Thyroid gland (tissue), 4 donors: ENCODE measurements around the gene LILRB5.

Experiments used
- POLR2A ChIP-seq, 2 donors: fragments of 450-650 bp; IDR thresholded peaks; one replicate each; pipeline ENCODE4 v1.6.1; 2017; ENCODE audit warnings: antibody characterized with exemption in 2 of 2, mild to moderate bottlenecking in 2 of 2, moderate library complexity in 1 of 2
- TF ChIP-seq, protein P1 (sequence below), 6 experiments: fragments of 200-600 bp in 3 of 6; fragments of 450-650 bp in 3 of 6; sonication (generic) in 3 of 6; IDR thresholded peaks; one replicate each; pipeline ENCODE4 v1.5.1; 2016 to 2019; ENCODE audit warnings: antibody characterized with exemption in 6 of 6, mild to moderate bottlenecking in 2 of 6, inconsistent platforms in 1 of 6, moderate library complexity in 1 of 6

DNA sequence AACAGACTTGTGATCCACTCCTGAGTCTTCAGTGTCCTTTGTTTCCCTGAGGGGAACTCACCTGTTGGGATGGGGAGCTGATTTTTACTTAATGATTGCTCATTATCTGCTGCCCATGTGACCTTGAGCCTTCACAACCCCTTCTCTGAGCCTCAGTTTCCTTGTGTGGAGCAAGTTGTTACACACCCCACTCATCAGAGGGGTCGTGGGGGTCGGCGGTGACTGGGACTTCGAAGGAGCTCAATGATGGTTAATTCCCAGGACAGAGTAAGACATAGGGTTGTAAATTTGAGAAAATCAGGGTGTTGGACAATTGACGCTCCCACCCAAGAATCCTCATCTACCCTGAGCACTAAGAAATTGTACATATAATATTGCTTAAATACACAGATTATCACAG, 42.4 kb upstream of the LILRB5 start:
- TF ChIP-seq POLR2A (IDR thresholded peaks at IDR 0.05): no peak
- TF ChIP-seq, protein P1, sequence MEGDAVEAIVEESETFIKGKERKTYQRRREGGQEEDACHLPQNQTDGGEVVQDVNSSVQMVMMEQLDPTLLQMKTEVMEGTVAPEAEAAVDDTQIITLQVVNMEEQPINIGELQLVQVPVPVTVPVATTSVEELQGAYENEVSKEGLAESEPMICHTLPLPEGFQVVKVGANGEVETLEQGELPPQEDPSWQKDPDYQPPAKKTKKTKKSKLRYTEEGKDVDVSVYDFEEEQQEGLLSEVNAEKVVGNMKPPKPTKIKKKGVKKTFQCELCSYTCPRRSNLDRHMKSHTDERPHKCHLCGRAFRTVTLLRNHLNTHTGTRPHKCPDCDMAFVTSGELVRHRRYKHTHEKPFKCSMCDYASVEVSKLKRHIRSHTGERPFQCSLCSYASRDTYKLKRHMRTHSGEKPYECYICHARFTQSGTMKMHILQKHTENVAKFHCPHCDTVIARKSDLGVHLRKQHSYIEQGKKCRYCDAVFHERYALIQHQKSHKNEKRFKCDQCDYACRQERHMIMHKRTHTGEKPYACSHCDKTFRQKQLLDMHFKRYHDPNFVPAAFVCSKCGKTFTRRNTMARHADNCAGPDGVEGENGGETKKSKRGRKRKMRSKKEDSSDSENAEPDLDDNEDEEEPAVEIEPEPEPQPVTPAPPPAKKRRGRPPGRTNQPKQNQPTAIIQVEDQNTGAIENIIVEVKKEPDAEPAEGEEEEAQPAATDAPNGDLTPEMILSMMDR (IDR thresholded peaks at IDR 0.05): no peak
